MCF 10A (cell line): ENCODE results near the gene DOP1B. TPM values are rescaled to one million over a fixed set of nuclear protein-coding genes. Genes with fewer than 3 reads are reported as not detected.

Experiments used
- BruUV-seq: library from RNA; stranded (reverse); fragments of 400-500 nt; replicated peaks from 2 replicates; lab custom pipeline; 2021; lab: Mats Ljungman, UMichigan
- CTCF ChIA-PET: fragments of 300-600 bp; sonication (Branson Sonifier 250); formaldehyde crosslinking; extraction: SDS; loops from one replicate; lab custom pipeline; 2021; ENCODE audit warnings: antibody characterized with exemption, inconsistent platforms; lab: Yijun Ruan, JAX
- POLR2A ChIA-PET: fragments of 300-600, 350-650 bp; sonication (Branson Sonifier 250); formaldehyde crosslinking; extraction: SDS; loops from one replicate; lab custom pipeline; 2020; ENCODE audit warnings: antibody characterized with exemption, inconsistent platforms; lab: Yijun Ruan, JAX
- DNase-seq: peaks from one replicate; pipeline ENCODE4 v3.0.0-alpha.2; 2018; ENCODE audit not compliant: unreplicated experiment
- H3K27ac Mint-ChIP-seq: one replicate; pipeline ENCODE4 v1.8.0; 2022; ENCODE audit warnings: mild to moderate bottlenecking, low read depth, mixed read lengths; ENCODE audit not compliant: unreplicated experiment
- H3K27me3 Mint-ChIP-seq: one replicate; pipeline ENCODE4 v1.8.0; 2022; ENCODE audit warnings: mixed read lengths; ENCODE audit not compliant: insufficient read depth, unreplicated experiment
- H3K36me3 Mint-ChIP-seq: one replicate; pipeline ENCODE4 v1.8.0; 2022; ENCODE audit warnings: mild to moderate bottlenecking, moderate library complexity, mixed read lengths; ENCODE audit not compliant: insufficient read depth, unreplicated experiment
- H3K4me1 Mint-ChIP-seq: one replicate; pipeline ENCODE4 v1.8.0; 2022; ENCODE audit warnings: mixed read lengths; ENCODE audit not compliant: insufficient read depth, unreplicated experiment
- H3K4me3 Mint-ChIP-seq: one replicate; pipeline ENCODE4 v1.8.0; 2022; ENCODE audit warnings: mild to moderate bottlenecking, moderate library complexity, mixed read lengths; ENCODE audit not compliant: unreplicated experiment
- H3K9me3 Mint-ChIP-seq: one replicate; pipeline ENCODE4 v1.8.0; 2022; ENCODE audit warnings: mixed read lengths; ENCODE audit not compliant: unreplicated experiment
- CTCF ChIP-seq: fragments of 200-600 bp; IDR thresholded peaks from one replicate; pipeline ENCODE4 v1.8.0; 2022; ENCODE audit warnings: antibody characterized with exemption, mild to moderate bottlenecking; ENCODE audit not compliant: unreplicated experiment
- intact Hi-C: fragments of 100-400 bp; cut with micrococcal nuclease; formaldehyde crosslinking; loops from 2 replicates; pipeline ENCODE4 v1.14.1; 2022
- total RNA-seq: library from RNA; stranded (reverse); gene quantifications from 2 replicates; pipeline ENCODE4 v1.2.3, GENCODE V29; 2022

Gene DOP1B
- total RNA-seq, 1 experiment from 2014 or later: 7.6 TPM

DNA sequence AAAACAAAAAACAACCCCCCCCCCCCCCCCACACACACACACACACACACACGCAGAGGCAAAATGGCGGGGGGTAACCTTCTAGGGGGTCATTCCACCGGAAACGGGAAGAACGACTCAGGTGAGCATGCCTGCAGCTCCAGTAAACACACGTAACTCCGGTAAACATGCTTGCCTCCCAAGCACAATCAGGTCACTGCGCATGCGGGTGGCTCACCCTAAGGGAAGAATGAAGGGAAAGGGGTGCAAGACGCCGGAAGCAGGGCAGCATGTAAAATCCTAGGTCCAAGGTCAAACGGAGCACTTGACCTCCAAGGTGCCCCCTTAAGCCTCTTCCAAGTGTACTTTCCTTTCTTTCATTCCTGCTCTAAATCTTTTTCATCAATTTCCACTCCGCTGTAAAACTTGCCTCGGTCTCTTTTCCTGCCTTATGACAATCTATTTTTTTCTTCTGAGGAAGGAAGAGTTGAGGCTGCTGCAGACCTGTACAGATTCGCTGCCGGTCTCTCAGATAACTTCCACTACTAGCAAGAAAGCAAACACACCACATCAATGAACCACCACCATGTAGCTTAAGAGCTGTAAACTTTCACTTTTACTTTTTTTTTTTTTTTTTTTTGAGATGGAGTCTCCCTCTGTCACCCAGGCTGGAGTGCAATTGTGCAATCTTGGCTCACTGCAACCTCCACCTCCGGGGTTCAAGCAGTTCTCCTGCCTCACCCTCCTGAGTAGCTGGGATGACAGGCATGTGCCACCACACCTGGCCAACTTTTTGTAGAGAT, 42.8 kb upstream of the DOP1B start:
- H3K27me3 Mint-ChIP-seq: no peaks in the 10 kb centered on the region
- H3K36me3 Mint-ChIP-seq: no peaks in the 10 kb centered on the region
- ChIA-PET POLR2A (interaction anchor here (0.6 to 3.3 kb wide), 8 partner anchors 13 to 1804 kb away, joined by 3 to 18 read pairs (median 4); partner anchors contain the start of genes CBR1 and SETD4), CTCF (interaction anchor here (0.6 to 3.1 kb wide), 25 partner anchors 8 to 389 kb away, joined by 3 to 14 read pairs (median 6); partner anchors contain the start of genes CBR1 and SETD4)
- no peak overlapping the region for H3K4me3 Mint-ChIP-seq
- BruUV-seq: no TSS peak
- DNase-seq: no peak
- TF ChIP-seq CTCF: no peak
- no peak overlapping the region for H3K27ac Mint-ChIP-seq
- no peaks in the 10 kb centered on the region for H3K9me3 Mint-ChIP-seq
- intact Hi-C loops: loop anchor here (2.0 kb wide), 1 partner anchor 53 kb away; the partner anchor contains the start of gene SETD4
- peaks cover 13% of the 10 kb centered on the region for H3K4me1 Mint-ChIP-seq

- no peaks in the 10 kb centered on the region for H3K27me3 Mint-ChIP-seq
- no peaks in the 10 kb centered on the region for H3K9me3 Mint-ChIP-seq
- H3K27ac Mint-ChIP-seq: no peak overlapping the region
- intact Hi-C loops: no loop called here
- peaks cover 13% of the 10 kb centered on the region for H3K4me1 Mint-ChIP-seq
- ChIA-PET POLR2A (interaction anchor here (0.5 to 1.1 kb wide), 3 partner anchors 32 to 851 kb away, joined by 3 to 4 read pairs (median 3); partner anchors contain the start of gene HLCS), CTCF (interaction anchor here (0.5 to 3.0 kb wide), 8 partner anchors 11 to 206 kb away, joined by 3 to 10 read pairs (median 4); partner anchors contain the start of gene CBR1)
- TF ChIP-seq CTCF: no peak
- H3K4me3 Mint-ChIP-seq: no peak overlapping the region
- DNase-seq: no peak
- no TSS peak for BruUV-seq
- H3K36me3 Mint-ChIP-seq: no peaks in the 10 kb centered on the region
Measured at GRCh38 chr21:36115138-36115730, 41.4 kb upstream of the DOP1B start.

GRCh38 chr21:36117286-36117741, 39.3 kb upstream of the DOP1B start:
- H3K9me3 Mint-ChIP-seq: no peaks in the 10 kb centered on the region
- H3K27ac Mint-ChIP-seq: no peak overlapping the region
- no TSS peak for BruUV-seq
- no peaks in the 10 kb centered on the region for H3K27me3 Mint-ChIP-seq
- ChIA-PET CTCF (interaction anchor here (0.6 to 0.8 kb wide), 3 partner anchors 10 to 70 kb away, joined by 3 read pairs; no protein-coding TSS in a partner anchor), POLR2A (interaction anchor here (0.9 kb wide), 1 partner anchor 57 kb away, joined by 3 read pairs; no protein-coding TSS in a partner anchor)
- no peak for DNase-seq
- no peak for TF ChIP-seq CTCF
- intact Hi-C loops: no loop called here
- no peaks in the 10 kb centered on the region for H3K36me3 Mint-ChIP-seq
- peaks cover 13% of the 10 kb centered on the region for H3K4me1 Mint-ChIP-seq
- H3K4me3 Mint-ChIP-seq: no peak overlapping the region
